Measurements from ENCODE around the gene RRP15.
"Not testable (repeated sequence)": the region's sequence is repeated elsewhere in the genome, so short reads cannot be mapped to it uniquely, and the experiment has no call there.

Gene RRP15

DNA sequence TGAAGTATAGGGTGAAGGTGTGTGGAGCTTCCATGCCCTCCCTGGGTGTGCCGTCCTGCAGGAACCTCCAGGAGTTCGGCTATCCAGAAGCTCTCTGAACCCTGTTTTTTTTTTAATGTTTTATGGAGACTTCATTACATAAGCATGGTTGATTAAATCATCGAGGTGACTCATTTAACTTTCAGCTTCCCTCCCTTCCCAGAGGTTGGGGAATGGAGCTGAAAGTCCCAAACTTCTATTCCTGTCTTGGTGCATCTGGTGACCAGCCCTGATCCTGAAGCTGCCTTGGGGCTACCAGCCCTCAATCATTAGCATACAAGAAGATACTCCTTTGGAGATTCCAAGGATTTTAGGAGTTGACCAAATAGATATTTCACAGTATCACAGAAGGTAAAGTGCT, 9.5 kb downstream of the RRP15 start:
- DNase-seq (ENCODE audit: extremely low spot score, insufficient read length, low read depth) (no peak), FAIRE-seq (no peak)

DNA sequence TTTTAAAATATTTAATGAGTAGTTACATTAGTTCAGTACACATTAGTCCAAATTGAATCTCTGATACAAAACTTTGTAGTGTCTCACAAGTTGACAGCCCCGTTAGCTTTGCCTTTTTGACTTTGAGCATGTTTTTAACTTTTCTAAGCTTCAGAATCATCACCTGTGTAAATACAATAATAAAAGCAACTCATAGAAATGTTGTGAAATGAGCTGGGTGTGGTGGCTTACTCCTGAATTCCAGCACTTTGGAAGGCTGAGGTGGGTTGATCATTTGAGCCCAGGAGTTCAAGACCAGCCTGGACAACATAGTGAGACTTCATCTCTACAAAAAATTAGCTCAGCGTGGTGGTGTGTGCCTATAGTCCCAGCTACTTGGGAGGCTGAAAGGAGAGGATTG, 11.1 kb downstream of the RRP15 start:
- no peak for FAIRE-seq
- no peak for DNase-seq (ENCODE audit: extremely low spot score, insufficient read length, low read depth)

DNA sequence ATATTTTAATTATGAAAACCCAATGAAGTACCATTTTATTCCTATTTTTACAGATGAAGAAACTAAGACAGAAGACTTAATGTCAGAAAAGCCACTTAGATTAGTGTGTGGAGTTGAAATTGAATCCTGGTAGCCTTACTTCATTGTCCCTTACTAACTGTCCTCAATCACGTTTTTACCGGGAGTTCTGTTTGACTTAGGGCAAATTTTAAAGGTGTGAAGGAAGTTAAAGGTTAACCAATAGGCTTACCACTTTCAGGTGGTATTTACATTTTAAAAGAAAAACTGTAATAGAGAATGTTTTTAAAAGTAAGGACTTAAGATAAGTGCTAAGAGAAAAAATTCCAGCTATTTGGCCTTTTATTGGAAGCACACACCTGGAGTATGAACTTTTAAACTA, 12.4 kb downstream of the RRP15 start:
- FAIRE-seq (no peak), DNase-seq (ENCODE audit: extremely low spot score, insufficient read length, low read depth) (no peak)

DNA sequence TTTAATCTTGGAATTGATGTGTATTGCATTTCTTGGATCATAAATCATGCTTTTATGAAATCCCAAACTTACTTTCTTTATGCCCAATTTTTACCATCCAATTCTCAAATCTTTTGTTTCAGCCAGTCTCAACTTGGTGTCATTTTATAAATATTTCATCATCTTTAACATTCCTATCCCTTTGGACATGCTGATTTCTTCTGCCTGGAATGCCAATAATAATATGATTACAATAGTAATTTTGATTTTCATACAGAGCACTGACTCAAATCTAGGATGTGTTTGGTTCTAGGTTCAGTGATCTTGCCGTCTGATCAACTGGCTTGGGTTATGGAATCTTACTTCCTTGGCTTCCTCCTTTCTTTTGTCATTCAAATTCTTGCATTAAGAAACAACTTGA, 12.8 kb downstream of the RRP15 start:
- no peak for DNase-seq (ENCODE audit: extremely low spot score, insufficient read length, low read depth)
- no peak for FAIRE-seq

DNA sequence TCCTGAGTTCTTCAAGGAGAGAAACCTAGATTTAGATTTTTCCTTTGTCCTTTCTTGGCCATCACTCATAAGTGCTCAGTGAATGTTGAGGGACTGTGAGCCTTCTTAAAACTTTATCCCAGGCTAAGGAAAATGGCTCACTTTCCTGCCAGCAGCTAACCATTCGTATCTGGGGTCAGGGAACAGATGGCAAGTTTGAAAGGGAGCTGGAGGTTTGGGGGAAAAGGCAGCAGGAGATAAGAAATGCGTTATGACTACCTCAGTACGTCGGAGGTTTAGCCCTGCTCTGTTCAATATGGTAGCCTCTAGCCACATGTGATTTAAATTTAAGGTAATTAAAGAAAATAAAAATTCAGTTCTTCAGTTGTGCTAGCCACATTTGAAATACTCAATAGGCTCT, 13.3 kb downstream of the RRP15 start:
- DNase-seq (ENCODE audit: extremely low spot score, insufficient read length, low read depth): no peak
- no peak for FAIRE-seq

DNA sequence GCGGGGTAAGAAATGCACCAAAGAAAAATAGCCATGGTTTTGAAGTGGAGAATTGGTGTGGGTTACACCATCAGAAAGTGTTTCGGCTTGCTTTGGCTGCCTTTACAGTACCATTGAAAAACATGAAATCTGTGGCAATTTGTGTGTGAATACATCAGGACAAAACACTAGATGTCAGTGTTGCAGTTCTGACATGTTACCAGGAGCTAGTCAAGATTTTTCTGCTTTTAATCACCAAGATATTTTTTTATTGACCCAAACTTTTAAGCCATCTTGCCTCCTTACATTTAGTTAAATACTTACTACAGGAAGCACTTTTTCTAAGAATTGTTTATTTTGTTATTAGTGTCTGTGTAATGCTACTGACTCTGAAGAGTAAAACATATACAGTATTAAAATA, 14.3 kb downstream of the RRP15 start:
- no peak for FAIRE-seq
- no peak for DNase-seq (ENCODE audit: extremely low spot score, insufficient read length, low read depth)

DNA sequence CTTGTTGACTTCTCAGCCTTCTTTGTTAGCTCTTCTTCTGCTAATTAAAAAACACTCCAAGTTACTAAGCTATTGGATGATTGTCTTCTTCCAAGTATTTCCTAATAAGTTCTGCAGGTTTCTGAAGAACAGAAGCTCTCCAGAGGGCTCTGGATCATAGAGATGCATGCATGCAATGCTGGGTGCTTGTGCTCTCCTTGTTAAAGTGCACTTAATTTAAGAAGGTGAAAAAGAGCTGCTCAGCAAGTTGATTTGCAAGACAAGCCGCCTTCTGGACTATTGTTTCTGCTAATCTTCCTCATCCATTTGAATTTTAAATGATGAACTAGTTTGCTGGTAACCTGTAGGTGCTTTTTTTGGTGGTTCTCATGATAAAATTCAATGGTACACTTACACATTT, 16.1 kb downstream of the RRP15 start:
- FAIRE-seq (no peak), DNase-seq (ENCODE audit: extremely low spot score, insufficient read length, low read depth) (no peak)

DNA sequence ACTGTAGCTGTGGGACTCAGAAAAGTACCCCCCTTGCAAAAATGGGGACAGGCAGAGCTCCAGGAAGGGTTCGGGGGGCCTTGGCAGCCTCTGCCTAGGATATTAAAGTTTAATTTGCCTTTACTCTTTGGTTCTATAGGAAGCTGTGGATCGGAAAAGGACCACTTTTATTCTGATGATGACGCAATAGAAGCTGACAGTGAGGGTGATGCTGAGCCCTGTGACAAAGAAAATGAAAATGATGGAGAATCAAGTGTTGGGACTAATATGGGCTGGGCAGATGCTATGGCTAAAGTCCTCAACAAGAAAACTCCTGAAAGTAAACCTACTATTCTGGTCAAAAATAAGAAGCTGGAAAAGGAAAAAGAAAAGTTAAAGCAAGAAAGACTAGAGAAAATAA, 17.1 kb downstream of the RRP15 start:
- DNase-seq (ENCODE audit: extremely low spot score, insufficient read length, low read depth) (no peak), FAIRE-seq (no peak)

DNA sequence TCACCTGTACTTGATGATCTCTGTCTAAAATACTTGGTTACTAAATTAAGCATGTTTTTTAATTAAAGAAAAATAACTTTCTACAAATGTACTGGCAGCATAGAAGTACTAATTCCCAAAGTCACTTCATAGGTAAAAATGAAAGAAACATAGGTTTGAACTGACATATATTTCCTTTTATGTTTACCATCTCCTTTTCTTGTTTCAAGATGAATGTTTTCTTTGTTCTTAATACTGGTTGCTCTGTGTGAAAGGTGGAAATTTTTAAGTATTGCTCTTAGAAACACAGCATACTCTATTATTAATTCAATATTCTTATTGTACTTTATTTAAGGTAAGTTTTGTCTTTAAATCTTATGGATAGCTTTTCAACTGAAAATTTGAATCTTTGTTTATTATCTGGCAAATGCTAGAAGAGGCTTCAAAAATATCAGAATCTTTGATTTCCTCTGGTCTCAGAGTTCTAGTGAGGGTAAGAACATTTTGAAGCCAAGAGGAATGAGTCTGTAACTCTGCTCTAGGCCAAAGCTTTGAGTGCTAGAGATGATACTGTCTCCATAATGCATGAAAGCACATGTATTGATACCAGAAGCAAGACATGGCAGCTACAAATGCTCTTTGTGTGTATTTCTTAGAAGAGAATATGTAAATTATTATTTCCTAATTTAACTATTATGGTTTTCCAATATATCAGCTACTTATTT, 18.2 kb downstream of the RRP15 start:
- DNase-seq (ENCODE audit: extremely low spot score, insufficient read length, low read depth) (no peak), FAIRE-seq (no peak)

DNA sequence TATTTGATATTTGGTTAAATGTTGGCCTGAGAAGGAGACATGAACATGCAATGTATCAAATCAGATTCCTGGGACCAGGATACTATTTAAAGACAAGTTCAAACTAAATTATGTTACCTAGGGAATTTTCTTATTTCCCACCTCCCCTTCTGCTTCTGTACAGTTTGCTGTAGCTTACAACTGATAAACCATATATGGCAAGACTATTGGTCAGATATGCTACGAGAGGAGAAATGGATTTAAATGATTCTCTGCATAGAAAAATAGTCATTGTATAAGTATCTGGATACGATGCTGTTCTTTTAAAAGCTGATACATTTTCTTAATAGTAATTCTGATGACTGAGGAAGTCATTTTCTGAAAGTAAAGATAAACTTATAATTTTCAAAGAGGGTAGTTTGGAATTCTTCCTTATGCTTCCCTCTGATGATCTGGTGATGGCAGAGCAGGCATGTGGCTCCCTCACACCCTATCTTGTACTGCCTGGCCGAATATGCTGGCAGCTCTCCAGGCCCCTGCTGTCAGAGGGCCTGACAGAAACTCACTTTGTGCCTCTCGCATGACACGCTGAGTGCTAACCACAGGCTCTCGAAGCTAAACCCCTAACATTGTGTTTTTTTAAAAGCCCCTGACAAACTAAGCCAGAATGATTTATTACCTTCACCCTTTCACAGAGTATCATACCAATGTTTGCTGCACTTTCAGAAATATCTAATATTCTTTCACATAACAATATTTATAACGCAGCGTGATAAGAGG, 19.4 kb downstream of the RRP15 start:
- FAIRE-seq (no peak), DNase-seq (ENCODE audit: extremely low spot score, insufficient read length, low read depth) (no peak)

DNA sequence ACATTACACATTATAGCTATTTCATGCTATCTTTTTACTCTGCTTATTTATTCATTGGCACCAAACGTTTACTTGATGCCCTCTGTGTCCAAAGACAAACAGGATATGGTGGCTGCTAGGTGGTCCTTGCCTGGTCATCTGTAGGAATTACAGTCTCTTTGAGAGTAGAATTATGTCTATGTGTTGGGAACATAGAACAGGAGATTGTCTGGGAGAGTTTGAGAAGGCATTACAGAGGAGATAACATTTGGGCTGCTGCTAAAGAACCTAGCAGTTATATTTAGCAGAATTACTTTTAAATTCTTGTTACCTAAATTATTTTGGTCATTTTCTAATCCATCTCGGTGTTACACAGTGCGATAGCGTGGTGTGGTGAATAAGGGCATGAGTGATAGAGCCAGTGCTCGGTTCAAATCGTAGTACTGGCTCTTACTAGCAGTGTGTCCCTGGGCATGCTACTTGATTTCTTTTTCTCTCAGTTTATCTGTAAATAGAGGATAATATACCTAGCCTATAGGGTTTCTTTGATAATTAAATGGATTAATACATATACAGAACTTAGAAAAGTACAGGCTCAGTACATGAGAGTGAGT, 20.5 kb downstream of the RRP15 start:
- no peak for DNase-seq (ENCODE audit: extremely low spot score, insufficient read length, low read depth)
- no peak for FAIRE-seq

DNA sequence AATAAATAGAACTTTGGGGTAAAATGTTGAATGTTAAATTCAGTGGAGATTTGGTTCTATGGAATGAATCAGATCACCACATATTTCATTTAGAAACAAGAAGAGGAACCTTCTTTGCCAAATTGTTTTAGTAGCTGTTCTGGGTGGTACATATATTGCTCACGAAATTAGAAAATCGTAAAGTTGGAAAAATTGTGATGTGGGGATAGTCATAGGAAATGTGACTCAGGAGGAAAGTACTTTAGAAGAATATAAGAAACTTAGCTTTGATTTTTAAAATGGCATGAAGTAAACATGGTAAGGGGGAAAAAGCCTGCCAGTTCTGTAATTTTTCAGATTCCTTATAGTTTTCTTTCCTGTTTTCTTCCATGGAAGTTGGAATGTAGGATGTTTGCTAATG, 27.4 kb downstream of the RRP15 start:
- FAIRE-seq (no peak), DNase-seq (ENCODE audit: extremely low spot score, insufficient read length, low read depth) (no peak)

DNA sequence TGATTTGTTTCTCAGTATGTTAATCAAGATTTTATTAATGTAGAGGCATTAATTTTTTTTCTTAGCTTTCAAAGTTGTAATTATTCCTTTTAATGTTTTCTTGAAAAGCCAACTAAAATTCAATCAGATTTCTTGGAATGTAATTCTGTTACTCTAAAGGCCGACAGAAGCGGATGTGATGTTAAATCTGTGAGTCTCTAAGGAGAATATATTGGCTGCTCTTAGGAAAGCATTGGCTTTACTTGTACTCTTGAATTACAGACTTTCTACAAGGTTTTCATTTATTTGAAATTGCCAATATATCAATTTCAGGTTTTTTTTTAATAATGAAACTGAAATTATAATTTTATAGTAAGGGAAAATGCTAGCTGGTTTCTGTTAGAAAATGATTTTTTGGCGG, 29.2 kb downstream of the RRP15 start:
- DNase-seq (ENCODE audit: extremely low spot score, insufficient read length, low read depth): no peak
- FAIRE-seq: no peak

DNA sequence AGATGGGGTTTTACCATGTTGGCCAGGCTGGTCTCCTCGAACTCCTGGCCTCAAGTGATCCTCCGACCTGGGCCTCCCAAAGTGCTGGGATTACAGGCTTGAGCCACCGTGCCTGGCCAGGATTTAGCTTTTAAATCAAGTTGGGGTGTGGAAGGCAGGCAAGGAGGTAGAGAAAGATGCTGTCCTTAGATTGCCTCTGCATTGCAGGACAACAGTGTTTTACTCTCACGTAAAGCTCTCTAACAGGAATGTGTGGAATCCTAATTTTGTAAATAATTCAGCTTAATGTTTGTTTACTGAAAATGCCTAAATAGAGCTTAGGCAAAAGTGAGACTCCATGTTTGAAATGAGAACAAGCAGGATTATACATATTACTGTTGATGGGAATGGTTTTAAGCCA, 30.5 kb downstream of the RRP15 start:
- FAIRE-seq (no peak), DNase-seq (ENCODE audit: extremely low spot score, insufficient read length, low read depth) (no peak)

DNA sequence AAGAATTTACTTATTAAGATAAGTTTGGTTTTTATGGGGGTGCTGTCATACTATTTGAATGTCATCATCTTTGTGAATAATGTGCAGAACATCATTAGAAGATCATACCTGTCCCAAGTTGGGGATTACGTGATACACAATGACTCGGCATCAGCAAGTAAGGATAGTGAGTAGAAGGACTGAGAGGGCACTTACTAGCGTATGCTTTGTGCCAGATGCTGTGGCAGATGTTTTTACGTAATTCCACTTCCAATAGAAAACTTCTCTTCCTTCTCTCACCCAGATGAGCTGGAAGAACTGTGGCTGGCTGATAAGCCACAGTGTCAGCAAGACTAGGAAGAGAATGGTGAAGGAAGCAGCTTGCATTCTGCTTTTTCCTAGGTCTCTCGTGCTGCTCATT, 32.0 kb downstream of the RRP15 start:
- FAIRE-seq (no peak), DNase-seq (ENCODE audit: extremely low spot score, insufficient read length, low read depth) (no peak)

DNA sequence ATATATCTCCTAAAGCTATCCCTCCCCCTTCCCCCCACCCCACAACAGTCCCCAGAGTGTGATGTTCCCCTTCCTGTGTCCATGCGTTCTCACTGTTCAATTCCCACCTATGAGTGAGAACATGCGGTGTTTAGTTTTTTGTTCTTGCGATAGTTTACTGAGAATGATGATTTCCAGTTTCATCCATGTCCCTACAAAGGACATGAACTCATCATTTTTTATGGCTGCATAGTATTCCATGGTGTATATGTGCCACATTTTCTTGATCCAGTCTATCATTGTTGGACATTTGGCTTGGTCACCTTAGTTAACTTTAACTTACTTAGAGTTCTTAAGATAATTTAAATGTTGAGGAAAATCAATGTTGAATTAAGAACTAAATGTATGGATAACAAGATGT, 35.1 kb downstream of the RRP15 start:
- DNase-seq (ENCODE audit: extremely low spot score, insufficient read length, low read depth); FAIRE-seq: not testable (repeated sequence)

DNA sequence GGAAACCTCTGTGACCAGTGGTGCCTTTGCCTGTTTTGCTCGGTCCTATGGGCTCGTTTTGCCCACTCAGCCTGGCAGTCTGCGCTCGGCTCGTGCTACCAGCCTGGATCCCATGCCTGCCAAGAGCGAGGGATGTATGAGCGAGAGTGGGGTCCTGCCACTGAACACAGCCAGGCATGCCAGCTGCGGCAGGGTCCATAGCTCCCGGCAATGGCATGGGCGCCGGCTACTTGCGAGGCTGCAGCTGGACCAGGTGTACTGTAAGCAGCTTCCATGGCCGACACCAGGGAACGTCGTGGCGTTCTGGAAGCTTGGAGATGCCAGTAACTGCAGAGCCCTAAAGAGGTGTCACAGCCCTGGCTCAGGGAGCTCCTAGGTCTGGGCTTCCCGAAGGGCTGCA, 37.7 kb downstream of the RRP15 start:
- FAIRE-seq: no peak

DNA sequence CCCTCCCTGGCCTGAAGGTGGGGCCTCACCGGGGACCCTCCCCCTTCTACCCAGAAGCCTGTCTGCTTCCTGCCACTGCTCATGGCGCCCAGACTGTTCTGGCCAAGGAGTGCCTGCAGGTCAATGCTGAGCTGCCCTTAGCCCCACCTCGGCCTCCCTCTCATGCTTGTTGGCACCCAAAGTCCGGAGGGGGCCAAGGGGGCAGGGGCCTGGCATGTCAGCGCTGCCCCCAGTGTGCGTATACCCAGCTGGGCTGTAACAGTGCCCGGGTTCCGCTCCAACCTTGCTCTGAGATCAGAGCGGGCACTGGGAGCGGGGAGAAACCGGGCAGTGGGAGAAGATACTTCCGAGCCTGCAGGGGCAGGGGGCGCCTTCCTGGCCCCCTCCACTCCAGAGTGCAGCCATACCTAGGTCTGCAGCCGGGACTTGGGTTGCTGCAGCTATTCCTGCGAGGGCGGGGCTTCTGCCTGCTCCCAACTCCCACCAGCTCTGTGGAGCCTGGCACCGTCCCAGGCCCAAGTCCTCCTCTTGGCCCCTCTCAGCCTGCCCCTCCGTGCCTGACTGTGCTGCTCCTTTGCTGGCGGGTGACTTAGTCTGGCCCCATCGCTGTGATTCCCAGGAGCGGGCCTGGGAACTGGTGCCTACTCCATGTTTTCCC, 38.6 kb downstream of the RRP15 start:
- no peak for DNase-seq (ENCODE audit: extremely low spot score, insufficient read length, low read depth)
- FAIRE-seq: no peak

More for the DNA sequence above, 37.7 kb downstream of the RRP15 start:
- no peak for DNase-seq (ENCODE audit: extremely low spot score, insufficient read length, low read depth)

DNA sequence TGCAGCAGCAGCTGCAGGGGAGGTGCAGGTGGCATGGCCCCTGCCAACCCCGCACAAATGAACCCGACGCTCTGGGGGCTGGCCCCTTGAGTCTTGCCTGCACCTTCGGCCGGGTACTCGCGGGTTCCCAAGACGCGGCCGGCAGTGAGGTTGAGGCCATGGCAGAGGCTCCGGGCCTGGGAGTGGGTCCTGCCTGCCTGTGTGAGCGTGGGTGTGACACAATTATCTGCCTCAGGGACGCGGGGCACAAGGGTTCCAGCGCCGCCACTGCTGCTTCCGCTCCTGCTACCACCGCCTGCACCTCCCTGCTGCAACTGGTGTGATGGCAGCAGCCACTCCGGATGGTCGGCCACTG, 39.1 kb downstream of the RRP15 start:
- no peak for FAIRE-seq

DNA sequence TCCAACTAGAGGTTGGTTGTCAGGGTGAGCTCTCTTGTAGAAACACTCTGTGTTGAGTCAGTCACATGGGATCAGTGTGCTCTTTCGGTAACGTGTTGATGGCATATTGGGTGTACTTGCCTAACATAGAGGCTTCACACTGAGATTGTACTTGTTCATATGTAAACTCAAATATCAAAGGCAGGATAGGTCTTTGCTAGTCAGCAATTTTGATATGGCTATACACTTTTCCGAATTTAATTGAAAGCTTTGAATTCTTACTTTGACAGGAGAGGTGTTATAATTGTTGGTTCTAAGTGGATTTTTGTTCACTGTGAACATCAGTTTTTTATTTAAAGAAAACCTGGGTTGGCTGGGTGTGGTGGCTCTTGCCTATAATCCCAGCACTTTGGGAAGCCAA, 43.7 kb downstream of the RRP15 start:
- FAIRE-seq (no peak), DNase-seq (ENCODE audit: extremely low spot score, insufficient read length, low read depth) (no peak)

More for the DNA sequence above, 39.1 kb downstream of the RRP15 start:
- DNase-seq (ENCODE audit: extremely low spot score, insufficient read length, low read depth): no peak

DNA sequence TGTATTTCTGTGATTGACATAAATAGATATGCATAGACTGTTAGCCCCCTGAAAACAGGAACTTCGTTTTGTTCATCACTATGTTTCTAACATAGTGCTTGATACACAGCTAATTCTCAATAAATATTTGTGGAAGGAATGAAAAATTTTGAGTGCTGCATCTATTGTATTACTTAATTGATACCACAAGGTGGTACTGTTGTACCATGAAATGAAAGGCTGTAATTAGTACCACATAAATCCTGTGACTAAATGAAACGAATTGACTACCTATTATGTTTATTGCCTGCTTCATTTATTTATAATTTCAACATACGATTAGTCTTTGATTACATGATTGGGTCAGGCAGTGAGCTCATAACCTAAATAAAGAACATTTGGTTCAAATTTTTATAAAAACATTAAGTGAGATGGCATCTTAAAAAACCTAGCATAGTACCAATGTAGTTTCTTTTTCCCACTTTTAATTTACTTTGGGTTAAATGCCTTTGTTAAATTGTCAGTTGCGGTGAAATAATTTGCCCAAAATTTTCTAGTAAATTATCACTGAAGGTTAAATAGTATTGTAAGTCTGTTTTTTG, 45.0 kb downstream of the RRP15 start:
- FAIRE-seq (peak; percentile 55), DNase-seq (ENCODE audit: extremely low spot score, insufficient read length, low read depth) (no peak)
